Right forelimb (tissue), 1 donor: ENCODE data around the gene KIAA0040.
A peak's percentile ranks its signal among the peaks of the same experiment; 100 is the strongest.
"Not testable (repeated sequence)": the region's sequence is repeated elsewhere in the genome, so short reads cannot be mapped to it uniquely, and the experiment has no call there.

Experiments used
- DNase-seq: peaks from one replicate; pipeline ENCODE4 v3.0.0-alpha.2; 2018

Gene KIAA0040

DNA sequence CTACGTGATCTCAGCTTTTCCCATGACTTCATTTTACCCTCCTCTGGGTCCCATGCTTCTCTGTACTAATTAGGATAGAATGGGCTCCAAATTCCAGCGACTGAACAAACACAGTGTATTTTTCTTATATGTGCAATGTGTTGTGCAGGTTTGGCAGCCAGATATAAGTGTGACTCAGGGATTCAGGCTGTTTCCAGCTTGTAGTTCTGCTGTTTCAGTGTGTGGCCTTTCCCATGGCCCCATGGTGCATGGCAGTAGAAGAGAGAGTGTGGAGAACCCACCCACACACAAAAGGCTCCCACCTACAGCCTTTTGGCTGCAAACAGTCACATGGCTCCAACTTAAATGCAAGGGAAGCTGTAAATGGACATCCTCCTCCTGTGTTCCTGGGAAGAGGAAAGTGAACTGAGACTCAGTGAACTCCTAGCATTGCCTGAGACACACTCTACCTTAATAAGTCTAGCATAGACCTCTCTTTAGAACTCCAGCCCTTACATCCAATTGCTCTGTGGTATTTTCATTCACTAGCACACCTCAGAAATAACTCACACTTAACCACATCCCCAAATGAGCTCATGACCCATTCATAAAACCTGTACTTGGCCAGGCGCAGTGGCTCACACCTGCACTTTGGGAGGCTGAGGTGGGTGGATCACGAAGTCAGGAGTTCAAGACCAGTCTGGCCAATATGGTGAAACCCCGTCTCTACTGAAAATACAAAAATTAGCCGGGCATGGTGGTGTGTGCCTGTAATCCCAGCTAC lies 58.7 kb downstream of the KIAA0040 start:
- peak; percentile 35 for DNase-seq

DNA sequence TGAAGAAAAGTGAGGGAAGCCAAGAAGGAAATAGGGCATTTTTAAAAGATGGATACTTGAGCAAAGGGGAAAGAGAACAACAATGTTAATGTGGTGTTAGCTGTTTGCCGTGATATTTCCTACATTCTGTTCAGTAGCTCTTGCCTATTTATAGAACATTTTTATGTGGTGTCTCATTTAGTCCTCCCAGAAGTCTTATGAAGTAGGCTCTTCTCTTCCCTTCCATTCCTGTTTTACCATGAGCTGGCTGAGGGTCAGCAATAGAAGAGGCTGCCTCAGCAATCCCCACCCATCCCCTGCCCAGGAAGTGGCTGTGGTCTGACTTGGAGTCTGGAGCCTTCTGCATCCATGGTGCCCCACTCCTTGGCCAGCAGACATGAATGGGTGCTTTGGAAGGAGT lies 60.1 kb downstream of the KIAA0040 start:
- DNase-seq, result peak; percentile 43

DNA sequence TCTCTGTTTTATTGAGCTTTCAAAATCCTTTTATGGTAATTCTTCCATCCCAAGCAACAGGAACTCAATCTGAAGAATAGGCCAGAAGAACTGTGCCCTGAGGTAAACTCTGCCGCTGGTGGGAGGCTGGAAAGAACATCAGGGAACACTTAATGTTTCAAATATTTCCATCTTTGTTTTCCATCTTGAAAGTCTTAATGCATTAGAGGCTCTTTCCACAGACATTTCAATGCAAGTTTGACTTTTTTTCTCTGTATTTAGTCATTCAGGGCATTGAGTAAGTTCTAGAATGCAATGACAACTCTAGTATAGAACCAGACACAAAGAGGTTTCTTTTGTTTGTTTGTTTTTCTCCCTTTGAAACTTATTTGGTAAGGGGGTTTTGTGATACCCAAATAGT lies 61.5 kb downstream of the KIAA0040 start:
- no peak for DNase-seq

DNA sequence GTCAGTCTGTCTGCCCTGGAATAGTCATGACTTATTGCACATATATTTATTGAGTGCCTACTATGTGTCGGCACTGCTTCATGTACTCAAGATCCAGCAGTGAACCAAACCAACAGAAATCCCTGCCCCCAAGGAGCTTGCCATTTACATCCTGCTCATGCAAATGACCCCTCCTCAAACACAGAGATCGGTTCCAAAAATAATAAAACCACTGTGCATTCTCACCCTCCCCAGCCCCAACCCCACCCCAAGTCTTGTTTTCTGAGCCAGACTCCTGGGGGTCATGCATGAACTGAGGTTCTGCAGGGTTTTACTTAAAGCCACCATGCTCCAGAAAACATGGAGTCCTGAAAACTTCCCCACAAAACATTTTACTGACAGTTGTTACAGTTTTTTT lies 61.9 kb downstream of the KIAA0040 start:
- peak; percentile 19 for DNase-seq

DNA sequence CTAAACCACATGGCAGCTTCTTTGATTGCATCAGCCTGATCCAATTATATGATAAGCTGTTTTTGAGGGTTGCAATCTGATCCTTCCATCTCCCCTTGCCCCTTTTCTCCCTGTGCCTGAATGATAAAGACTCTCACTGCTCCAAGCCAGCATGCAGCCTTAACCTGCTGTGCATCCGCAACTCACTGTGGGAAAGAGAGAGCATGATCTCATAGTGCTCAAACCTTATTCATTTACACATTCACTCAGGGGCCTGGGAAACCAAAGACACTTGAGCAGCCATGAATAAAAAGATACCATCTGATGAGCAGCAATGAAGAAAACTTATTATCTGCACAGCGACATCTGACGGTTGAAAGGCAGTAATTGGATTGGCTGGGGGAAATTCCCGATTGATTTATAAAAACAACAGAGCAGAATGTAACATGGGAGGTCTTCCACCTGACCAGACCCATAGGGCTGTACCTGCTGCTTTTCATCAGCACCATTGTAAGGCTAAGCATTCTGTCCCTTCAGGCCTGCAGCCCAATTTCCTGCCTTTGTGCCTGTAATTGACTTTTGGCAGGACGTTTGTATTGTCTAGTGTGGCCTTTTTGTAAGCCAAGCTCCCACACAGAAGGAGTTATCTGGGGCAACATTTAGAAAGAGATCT lies 62.5 kb downstream of the KIAA0040 start:
- peak; percentile 41 for DNase-seq

DNA sequence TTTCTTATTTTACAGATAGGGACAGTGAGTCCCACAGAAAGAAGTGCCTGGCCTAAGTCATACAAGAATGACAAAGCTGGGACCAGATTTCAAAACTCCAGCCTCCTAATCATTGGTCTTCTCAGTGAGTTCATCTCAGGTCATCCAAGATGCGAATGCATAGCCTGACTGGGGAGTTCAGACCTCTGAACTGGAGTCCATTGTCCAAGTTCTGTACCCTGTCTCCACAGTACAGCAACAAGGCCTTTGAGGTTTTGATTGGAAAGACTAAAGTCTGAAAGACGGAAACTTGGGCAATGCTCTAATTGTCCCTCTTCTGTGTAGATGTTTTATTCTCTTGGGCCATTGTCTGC lies 63.0 kb downstream of the KIAA0040 start:
- peak; percentile 11 for DNase-seq

DNA sequence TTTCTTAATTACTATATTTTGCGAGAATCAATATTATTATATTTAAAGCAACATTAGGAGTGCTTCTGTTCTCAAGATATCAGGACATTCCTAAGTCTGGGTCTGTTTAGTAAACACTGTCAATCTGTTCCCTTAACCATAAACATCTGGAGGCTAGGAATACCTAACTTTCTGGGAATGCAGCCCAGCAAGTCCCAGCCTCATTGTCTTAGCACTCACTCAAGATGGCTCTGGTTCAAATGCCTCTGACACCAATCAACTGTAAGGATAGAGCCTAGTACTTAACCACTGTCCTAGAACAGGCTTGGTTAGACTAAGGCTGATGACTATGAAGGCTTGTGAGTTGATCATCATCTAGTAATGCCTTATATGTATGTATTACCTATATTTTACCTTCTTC lies 63.4 kb downstream of the KIAA0040 start:
- peak; percentile 48 for DNase-seq

DNA sequence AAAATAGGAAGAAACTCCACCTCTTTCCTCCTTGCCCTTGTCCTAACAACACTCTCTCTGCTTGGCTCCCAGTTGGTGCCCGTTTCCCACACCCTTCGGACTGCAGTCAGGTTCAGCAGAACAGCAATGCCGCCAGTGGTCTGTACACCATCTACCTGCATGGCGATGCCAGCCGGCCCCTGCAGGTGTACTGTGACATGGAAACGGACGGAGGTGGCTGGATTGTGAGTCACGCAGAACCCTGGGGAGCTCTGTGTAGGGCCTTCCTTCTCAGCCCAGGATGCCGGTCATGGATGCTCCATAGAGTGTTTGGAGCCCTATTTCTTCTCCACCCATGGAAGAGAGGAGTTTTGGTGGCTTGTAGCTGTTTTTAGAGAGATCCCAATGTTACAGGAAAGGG lies 64.1 kb downstream of the KIAA0040 start:
- peak; percentile 12 for DNase-seq

DNA sequence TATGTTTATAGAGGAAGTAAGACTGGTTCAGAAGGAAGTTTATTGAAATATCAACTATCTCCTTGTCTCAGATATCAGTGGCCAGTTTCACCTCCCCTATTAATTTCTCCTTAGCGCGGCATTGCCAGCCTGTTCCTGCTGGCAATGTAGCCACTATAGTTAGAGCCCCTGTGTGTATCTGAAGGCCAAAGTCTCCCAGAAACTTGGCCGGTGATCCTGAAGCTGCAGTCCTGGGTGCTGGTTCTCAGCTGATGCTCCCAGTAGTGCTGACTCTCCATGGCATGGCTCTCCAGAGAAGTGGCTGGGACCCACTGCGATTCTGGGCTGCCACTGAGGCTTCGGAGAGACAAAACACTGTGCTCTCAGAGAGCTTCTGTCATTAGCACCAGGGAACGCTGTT lies 65.0 kb downstream of the KIAA0040 start:
- DNase-seq, result peak; percentile 18

DNA sequence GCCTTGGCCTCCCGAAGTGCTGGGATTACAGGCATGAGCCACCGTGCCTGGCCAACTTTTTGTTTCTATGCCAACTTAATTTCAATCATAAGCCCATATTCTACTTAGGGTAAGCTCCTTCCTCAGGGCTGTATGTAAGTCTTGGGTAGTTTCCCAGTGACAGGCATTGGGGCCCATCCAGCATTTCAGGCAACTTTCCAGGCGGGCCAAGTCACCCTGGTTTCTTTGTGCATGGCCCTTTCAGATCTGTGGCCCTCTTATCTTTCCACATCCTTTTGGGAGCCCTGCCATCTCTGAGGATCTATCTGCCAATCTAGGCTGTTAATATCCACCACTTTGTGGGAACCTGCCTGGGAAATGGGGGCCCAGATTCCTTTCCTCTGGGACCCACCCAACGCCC lies 66.2 kb downstream of the KIAA0040 start:
- DNase-seq, result peak; percentile 7

DNA sequence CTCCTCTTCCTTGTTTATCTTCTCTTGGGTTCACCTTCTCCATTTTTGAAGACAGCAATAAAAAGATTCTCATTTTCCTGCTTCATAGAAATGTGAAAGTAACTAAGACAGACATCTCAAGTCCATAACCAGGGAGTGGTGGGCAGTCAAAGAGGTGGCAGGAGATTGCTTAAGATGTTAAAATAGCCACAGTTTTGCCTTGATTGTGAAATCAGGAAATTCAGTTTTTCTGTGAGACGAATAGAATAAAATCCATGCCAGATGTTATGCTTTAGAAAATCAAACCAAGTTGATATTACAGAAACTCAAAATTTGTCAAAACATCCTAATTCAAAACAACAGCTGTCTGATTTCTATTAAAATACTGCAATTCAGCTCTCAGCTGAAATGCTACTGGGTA lies 67.7 kb downstream of the KIAA0040 start:
- no peak for DNase-seq

DNA sequence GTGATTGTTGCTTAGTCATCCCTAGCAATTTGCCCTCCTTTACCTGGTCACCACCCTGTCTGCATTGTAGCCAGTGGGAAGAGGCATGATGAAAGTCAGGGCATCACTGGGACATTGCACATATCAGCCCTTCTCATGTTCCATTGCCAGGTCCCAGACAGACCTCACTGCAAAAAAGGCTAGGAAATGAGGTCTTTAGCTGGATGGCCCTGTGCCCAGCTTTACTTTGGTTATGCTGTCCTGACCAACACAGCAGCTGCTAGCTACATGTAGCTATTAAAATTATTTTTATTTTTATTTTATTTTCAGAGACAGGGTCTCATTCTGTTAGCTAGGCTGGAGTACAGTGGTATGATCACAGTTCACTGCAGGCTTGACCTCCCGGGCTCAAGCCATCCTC lies 72.1 kb downstream of the KIAA0040 start:
- no peak for DNase-seq

DNA sequence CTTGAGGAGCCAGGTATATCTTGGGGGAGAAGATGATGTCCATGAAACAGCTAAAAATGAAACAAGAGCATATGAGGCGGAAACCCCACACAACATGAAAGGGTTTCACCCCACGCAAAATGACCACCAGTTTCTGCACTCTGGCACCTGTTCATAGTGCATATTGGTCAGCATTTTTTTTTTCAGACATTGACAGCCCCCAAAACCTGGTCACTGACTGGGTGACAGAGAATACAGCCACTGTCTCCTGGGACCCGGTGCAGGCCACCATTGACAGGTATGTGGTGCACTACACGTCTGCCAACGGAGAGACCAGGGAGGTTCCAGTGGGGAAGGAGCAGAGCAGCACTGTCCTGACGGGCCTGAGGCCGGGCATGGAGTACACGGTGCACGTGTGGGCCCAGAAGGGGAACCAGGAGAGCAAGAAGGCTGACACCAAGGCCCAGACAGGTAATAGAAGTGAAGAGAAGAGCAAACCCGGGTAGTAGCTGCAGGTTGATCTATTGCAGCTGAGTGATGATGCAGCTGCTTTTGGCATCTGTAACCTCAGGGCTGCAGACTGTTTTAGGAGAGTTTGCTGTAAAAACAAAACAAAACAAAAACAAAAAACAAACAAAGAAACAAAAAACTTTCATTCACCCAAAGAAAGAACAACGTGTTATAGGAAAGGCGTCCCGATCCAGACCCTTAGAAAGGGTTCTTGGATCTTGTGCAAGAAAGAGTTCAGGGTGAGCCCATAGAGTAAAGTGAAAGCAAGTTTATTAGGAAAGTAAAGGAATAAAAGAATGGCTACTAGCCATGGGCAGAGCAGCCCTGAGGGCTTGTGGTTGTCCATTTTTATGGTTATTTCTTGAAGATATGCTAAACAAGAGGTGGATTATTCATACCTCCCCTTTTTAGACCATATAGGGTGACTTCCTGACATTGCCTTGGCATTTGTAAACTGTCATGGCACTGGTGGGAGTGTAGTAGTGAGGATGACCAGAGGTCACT lies 73.9 kb downstream of the KIAA0040 start:
- no peak for DNase-seq

DNA sequence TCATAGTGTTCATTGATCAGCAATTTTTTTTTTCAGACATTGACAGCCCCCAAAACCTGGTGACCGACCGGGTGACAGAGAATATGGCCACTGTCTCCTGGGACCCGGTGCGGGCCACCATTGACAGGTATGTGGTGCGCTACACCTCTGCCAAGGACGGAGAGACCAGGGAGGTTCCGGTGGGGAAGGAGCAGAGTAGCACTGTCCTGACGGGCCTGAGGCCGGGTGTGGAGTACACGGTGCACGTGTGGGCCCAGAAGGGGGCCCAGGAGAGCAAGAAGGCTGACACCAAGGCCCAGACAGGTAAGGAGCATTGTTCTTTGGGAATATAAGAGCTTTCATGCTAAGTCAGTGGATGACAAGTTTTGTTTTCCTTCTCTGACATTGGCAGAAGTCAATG lies 75.7 kb downstream of the KIAA0040 start:
- no peak for DNase-seq

DNA sequence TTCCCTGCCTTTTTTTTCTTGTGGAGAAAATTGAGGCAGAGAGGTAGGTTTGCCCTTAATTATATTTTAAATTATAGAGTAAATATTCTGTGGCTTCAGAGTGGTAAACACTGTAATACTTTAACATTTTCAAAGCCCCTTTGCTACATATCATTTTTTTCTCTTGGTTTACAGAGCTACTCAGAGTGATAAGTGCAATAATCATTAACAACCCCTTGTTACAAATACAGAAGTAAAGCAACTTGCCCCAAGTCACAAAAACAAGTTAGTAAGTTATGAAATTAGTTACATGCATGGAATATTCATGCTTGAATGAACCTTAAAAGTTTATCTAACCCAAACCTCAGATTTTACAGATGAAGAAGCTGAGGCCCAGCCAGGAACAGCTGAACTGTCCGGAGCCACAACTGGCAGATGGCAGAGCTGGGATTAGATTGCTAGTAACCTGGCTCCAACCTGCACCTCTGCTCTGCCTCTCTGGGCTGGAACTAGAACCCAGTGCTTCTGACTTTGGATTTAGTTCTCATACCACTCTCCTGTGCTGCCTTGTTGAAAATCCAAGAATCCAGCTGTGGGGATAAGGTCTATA lies 76.3 kb downstream of the KIAA0040 start:
- no peak for DNase-seq

DNA sequence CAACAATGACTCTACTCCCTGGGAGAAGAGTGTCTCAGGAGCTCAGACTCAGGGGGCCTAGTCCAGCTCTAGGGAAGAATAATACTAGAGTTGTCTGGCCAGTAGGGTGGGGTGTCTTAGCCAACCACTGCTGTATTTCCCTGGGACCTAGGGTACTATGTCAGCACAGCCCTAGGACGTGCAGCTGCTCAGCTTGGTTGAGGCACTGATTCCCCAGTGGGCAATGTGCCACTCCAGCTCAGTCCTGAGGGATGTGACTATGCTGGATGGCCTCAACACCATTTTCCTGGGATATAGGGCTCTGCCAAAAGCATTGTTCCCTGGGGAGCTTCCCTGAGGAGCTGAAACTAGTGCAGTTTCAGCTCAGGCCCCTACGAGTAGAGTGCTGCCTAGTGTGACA lies 77.6 kb downstream of the KIAA0040 start:
- no peak for DNase-seq

DNA sequence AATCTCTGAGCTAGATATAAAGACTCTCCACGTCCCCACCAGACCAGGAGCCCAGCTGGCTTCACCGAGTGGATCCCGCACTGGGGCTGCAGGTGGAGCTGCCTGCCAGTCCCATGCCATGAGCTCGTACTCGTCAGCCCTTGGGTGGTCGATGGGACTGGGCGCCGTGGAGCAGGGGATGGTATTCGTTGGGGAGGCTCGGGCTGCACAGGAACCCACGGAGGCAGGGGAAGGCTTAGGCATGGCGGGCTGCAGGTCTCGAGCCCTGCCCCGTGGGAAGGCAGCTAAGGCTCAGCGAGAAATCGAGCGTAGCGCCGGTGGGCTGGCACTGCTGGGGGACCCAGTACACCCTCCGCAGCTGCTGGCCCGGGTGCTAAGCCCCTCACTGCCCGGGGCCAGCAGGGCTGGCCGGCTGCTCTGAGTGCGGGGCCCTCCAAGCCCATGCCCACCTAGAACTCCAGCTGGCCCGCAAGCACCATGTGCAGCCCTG lies 84.2 kb downstream of the KIAA0040 start:
- DNase-seq, result not testable (repeated sequence)
